Endothelial cell (in vitro differentiated cells): ENCODE measurements around the gene CD244. TPM values are rescaled to one million over a fixed set of nuclear protein-coding genes. Genes with fewer than 3 reads are reported as not detected.

Experiments
- DNase-seq: peaks from one replicate; pipeline ENCODE4 v3.0.0; 2021; ENCODE audit warnings: low spot score
- H3K27ac Mint-ChIP-seq: one replicate; pipeline ENCODE4 v1.8.0; 2021; ENCODE audit warnings: mixed read lengths, inconsistent platforms; ENCODE audit not compliant: unreplicated experiment
- H3K27me3 Mint-ChIP-seq: one replicate; pipeline ENCODE4 v1.8.0; 2021; ENCODE audit warnings: mild to moderate bottlenecking, moderate library complexity, mixed read lengths, inconsistent platforms; ENCODE audit not compliant: unreplicated experiment
- H3K36me3 Mint-ChIP-seq: one replicate; pipeline ENCODE4 v1.8.0; 2021; ENCODE audit warnings: mild to moderate bottlenecking, low read depth, mixed read lengths, inconsistent platforms; ENCODE audit not compliant: unreplicated experiment
- H3K4me1 Mint-ChIP-seq: one replicate; pipeline ENCODE4 v1.8.0; 2021; ENCODE audit warnings: mild to moderate bottlenecking, mixed read lengths, inconsistent platforms; ENCODE audit not compliant: unreplicated experiment
- H3K4me3 Mint-ChIP-seq: one replicate; pipeline ENCODE4 v1.8.0; 2021; ENCODE audit warnings: mild to moderate bottlenecking, mixed read lengths, inconsistent platforms; ENCODE audit not compliant: unreplicated experiment
- H3K9me3 Mint-ChIP-seq: one replicate; pipeline ENCODE4 v1.8.0; 2021; ENCODE audit warnings: mixed read lengths, inconsistent platforms; ENCODE audit not compliant: unreplicated experiment
- CTCF ChIP-seq: fragments of 200-600 bp; sonication (generic); IDR thresholded peaks from one replicate; pipeline ENCODE4 v1.5.0; 2021; ENCODE audit warnings: antibody characterized with exemption; ENCODE audit not compliant: unreplicated experiment
- total RNA-seq: library from RNA; stranded (reverse); fragmentation: NEBNext Ultra II Directional; extraction: Animal tissue kit (Norgen Biotek cat#: 25700); gene quantifications from one replicate; pipeline ENCODE4 v1.2.1, GENCODE V29; 2021; ENCODE audit not compliant: unreplicated experiment

The CD244 gene
- total RNA-seq, 1 donor from 2014 or later = 0.31 TPM

- TF ChIP-seq CTCF = no peak
- DNase-seq = no peak
- no peaks in the 10 kb centered on the region for H3K4me1 Mint-ChIP-seq
- no peak overlapping the region for H3K4me3 Mint-ChIP-seq
- no peaks in the 10 kb centered on the region for H3K9me3 Mint-ChIP-seq
- no peaks in the 10 kb centered on the region for H3K36me3 Mint-ChIP-seq
- H3K27ac Mint-ChIP-seq = no peak overlapping the region
- H3K27me3 Mint-ChIP-seq = peaks cover 4% of the 10 kb centered on the region
These were observed 39.4 kb downstream of the CD244 start for GRCh38 chr1:160823296-160823695.

GRCh38 chr1:160821627-160822026, 41.1 kb downstream of the CD244 start:
- no peak overlapping the region for H3K27ac Mint-ChIP-seq
- no peaks in the 10 kb centered on the region for H3K4me1 Mint-ChIP-seq
- no peaks in the 10 kb centered on the region for H3K9me3 Mint-ChIP-seq
- peaks cover 4% of the 10 kb centered on the region for H3K27me3 Mint-ChIP-seq
- no peak overlapping the region for H3K4me3 Mint-ChIP-seq
- no peaks in the 10 kb centered on the region for H3K36me3 Mint-ChIP-seq
- no peak for TF ChIP-seq CTCF
- DNase-seq = no peak

GRCh38 chr1:160819186-160819585, 43.5 kb downstream of the CD244 start:
- H3K27me3 Mint-ChIP-seq = peaks cover 4% of the 10 kb centered on the region
- DNase-seq = no peak
- no peak overlapping the region for H3K4me3 Mint-ChIP-seq
- H3K9me3 Mint-ChIP-seq = no peaks in the 10 kb centered on the region
- no peaks in the 10 kb centered on the region for H3K4me1 Mint-ChIP-seq
- no peaks in the 10 kb centered on the region for H3K36me3 Mint-ChIP-seq
- no peak for TF ChIP-seq CTCF
- H3K27ac Mint-ChIP-seq = no peak overlapping the region

- Mint-ChIP-seq H3K27ac (no peak overlapping the region), H3K4me1 (no peaks in the 10 kb centered on the region), H3K4me3 (no peak overlapping the region), H3K36me3 (no peaks in the 10 kb centered on the region), H3K9me3 (no peaks in the 10 kb centered on the region), H3K27me3 (peaks cover 4% of the 10 kb centered on the region)
- DNase-seq = no peak
- no peak for TF ChIP-seq CTCF
These were observed 44.3 kb downstream of the CD244 start for GRCh38 chr1:160818207-160818937.

GRCh38 chr1:160814856-160815255, 47.8 kb downstream of the CD244 start:
- no peak for DNase-seq
- Mint-ChIP-seq H3K9me3 (no peaks in the 10 kb centered on the region), H3K27ac (no peak overlapping the region), H3K36me3 (no peaks in the 10 kb centered on the region), H3K4me1 (no peaks in the 10 kb centered on the region), H3K4me3 (no peak overlapping the region), H3K27me3 (no peaks in the 10 kb centered on the region)
- no peak for TF ChIP-seq CTCF
